ENCODE data around the gene PLD1.
"Not testable (repeated sequence)": the region's sequence is repeated elsewhere in the genome, so short reads cannot be mapped to it uniquely, and the experiment has no call there.

DNA sequence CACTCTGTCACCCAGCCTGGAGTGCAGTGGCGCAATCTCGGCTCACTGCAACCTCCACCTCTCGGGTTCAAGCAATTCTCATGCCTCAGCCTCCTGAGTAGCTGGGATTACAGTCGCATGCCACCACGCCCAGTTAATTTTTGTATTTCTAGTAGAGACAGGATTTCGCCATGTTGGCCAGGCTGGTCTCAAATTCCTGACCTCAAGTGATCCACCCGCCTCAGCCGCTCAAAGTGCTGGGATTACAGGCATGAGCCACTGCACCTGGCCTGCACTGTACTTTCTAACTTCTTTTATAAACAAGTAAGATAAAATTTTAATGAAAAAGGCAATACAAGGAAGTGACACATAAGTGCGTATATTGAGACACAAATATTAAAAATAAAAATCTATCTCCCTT is 117.7 kb downstream of the PLD1 start:
- TF ChIP-seq POLR2AphosphoS5, POLR2A, EP300 (IDR thresholded peaks at IDR 0.05): not testable (repeated sequence)
- TF ChIP-seq, protein P1, sequence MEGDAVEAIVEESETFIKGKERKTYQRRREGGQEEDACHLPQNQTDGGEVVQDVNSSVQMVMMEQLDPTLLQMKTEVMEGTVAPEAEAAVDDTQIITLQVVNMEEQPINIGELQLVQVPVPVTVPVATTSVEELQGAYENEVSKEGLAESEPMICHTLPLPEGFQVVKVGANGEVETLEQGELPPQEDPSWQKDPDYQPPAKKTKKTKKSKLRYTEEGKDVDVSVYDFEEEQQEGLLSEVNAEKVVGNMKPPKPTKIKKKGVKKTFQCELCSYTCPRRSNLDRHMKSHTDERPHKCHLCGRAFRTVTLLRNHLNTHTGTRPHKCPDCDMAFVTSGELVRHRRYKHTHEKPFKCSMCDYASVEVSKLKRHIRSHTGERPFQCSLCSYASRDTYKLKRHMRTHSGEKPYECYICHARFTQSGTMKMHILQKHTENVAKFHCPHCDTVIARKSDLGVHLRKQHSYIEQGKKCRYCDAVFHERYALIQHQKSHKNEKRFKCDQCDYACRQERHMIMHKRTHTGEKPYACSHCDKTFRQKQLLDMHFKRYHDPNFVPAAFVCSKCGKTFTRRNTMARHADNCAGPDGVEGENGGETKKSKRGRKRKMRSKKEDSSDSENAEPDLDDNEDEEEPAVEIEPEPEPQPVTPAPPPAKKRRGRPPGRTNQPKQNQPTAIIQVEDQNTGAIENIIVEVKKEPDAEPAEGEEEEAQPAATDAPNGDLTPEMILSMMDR (IDR thresholded peaks at IDR 0.05) = not testable (repeated sequence)
